Measurements from ENCODE around the gene MPND.

Gene MPND

GRCh38 chr19:4376991-4377781, 33.8 kb downstream of the MPND start:
- peak overlapping the region; percentile 23 for H3K27ac ChIP-seq (ENCODE audit: low read depth, low read length)
- H3K9me3 ChIP-seq (ENCODE audit: control insufficient read depth in 5 of 5, low read length in 5 of 5), result no peaks in the 10 kb centered on the region
- peaks cover 32 to 83% (median 81%) of the 10 kb centered on the region in 5 donors for H3K4me1 ChIP-seq (ENCODE audit: control insufficient read depth in 5 of 5, insufficient read depth in 5 of 5, low read length in 5 of 5)
- H3K36me3 ChIP-seq (ENCODE audit: control insufficient read depth in 5 of 5, insufficient read depth in 5 of 5, low read length in 5 of 5), result peaks cover 0 to 16% (median 0%) of the 10 kb centered on the region in 5 donors
- H3K27me3 ChIP-seq (ENCODE audit: control insufficient read depth in 5 of 5, insufficient read depth in 4 of 5, low read length in 5 of 5), result no peaks in the 10 kb centered on the region
- no peak overlapping the region for H3K4me3 ChIP-seq (ENCODE audit: low read depth in 1 of 5, low read length in 5 of 5)
- H3K9ac ChIP-seq (ENCODE audit: low read length in 5 of 5), result no peak overlapping the region

DNA sequence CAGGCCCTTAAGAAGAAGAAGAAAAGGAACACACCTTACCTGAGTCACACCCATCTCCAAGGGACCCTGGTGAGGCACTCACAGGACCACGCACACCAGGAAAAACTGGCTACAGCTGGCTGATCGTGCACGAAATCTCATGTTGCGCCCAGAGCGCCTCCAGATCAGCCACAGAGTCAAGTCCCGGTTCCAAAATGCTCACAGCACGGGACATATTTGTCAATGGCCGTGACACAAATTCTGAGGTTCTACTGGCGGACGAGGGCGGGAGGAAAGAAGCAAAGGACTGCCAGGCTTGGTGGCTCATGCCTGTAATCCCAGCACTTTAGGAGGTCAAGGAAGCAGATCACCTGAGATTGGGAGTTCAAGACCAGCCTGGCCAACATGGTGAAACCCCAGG, 35.5 kb downstream of the MPND start:
- Histone ChIP-seq H3K27me3 (ENCODE audit: control insufficient read depth in 5 of 5, insufficient read depth in 4 of 5, low read length in 5 of 5) (no peaks in the 10 kb centered on the region), H3K4me3 (ENCODE audit: low read depth in 1 of 5, low read length in 5 of 5) (no peak overlapping the region), H3K9me3 (ENCODE audit: control insufficient read depth in 5 of 5, low read length in 5 of 5) (no peaks in the 10 kb centered on the region), H3K36me3 (ENCODE audit: control insufficient read depth in 5 of 5, insufficient read depth in 5 of 5, low read length in 5 of 5) (peaks cover 0 to 20% (median 5%) of the 10 kb centered on the region in 5 donors), H3K27ac (ENCODE audit: low read depth, low read length) (no peak overlapping the region), H3K9ac (ENCODE audit: low read length in 5 of 5) (no peak overlapping the region), H3K4me1 (ENCODE audit: control insufficient read depth in 5 of 5, insufficient read depth in 5 of 5, low read length in 5 of 5) (peaks cover 24 to 69% (median 64%) of the 10 kb centered on the region in 5 donors)

DNA sequence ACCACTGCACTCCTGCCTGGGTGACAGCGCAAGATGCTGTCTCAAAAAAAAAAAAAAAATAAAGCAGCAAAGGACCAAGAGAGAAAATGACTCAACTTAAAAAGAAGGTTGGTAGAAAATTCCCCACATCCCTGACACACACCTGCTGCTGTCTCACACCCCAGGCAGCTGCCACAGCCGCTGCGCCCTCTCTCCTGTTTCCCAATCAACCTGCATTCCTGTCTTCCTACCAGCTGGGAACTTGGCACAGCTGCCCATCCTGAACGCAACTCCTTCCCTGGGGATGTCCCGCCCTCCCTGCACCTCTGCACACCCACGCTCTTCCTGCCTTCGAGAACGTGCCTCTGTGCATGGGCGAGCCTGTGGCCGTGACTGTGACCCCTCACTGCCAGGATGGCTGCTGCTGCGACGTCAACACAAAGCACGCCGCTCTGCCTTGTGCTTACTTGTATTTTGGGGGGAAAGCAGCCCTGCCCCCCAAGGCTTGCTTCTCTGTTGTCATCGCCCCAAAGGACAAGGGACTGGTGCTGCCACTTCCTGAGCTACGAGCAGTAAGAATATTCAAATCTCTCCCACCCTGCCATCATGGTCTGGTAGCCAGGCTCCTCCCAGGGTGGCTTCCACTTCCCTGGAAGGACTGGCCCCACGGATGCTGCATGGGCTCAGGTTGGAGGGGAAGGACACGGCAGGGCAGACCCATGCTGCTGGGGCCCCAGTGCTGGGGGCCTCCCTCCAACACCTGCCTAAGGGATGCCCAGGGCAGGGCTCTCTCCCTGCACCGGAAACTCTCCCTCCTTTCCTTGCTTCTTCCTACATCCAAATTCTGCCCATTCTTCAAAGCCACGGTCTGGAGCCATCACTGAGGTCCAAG, 36.3 kb downstream of the MPND start:
- Histone ChIP-seq H3K4me1 (ENCODE audit: control insufficient read depth in 5 of 5, insufficient read depth in 5 of 5, low read length in 5 of 5) (peaks cover 19 to 69% (median 57%) of the 10 kb centered on the region in 5 donors), H3K36me3 (ENCODE audit: control insufficient read depth in 5 of 5, insufficient read depth in 5 of 5, low read length in 5 of 5) (peaks cover 0 to 27% (median 12%) of the 10 kb centered on the region in 5 donors)

GRCh38 chr19:4380254-4380727, 36.9 kb downstream of the MPND start:
- Histone ChIP-seq H3K36me3 (ENCODE audit: control insufficient read depth in 5 of 5, insufficient read depth in 5 of 5, low read length in 5 of 5) (peaks cover 0 to 30% (median 14%) of the 10 kb centered on the region in 5 donors), H3K9me3 (ENCODE audit: control insufficient read depth in 5 of 5, low read length in 5 of 5) (no peaks in the 10 kb centered on the region), H3K27me3 (ENCODE audit: control insufficient read depth in 5 of 5, insufficient read depth in 4 of 5, low read length in 5 of 5) (no peaks in the 10 kb centered on the region), H3K27ac (ENCODE audit: low read depth, low read length) (peak overlapping the region; percentile 48), H3K9ac (ENCODE audit: low read length in 5 of 5) (peak overlapping the region in 2 of 5 donors; percentile 32 to 43), H3K4me1 (ENCODE audit: control insufficient read depth in 5 of 5, insufficient read depth in 5 of 5, low read length in 5 of 5) (peaks cover 15 to 69% (median 50%) of the 10 kb centered on the region in 5 donors), H3K4me3 (ENCODE audit: low read depth in 1 of 5, low read length in 5 of 5) (peak overlapping the region in 2 of 5 donors; percentile 1 to 39)

More for the DNA sequence above, 36.3 kb downstream of the MPND start:
- Histone ChIP-seq H3K4me3 (ENCODE audit: low read depth in 1 of 5, low read length in 5 of 5) (peak overlapping the region in 2 of 5 donors; percentile 1 to 39), H3K9ac (ENCODE audit: low read length in 5 of 5) (peak overlapping the region in 2 of 5 donors; percentile 19 to 43), H3K27ac (ENCODE audit: low read depth, low read length) (peak overlapping the region; percentile 48), H3K27me3 (ENCODE audit: control insufficient read depth in 5 of 5, insufficient read depth in 4 of 5, low read length in 5 of 5) (no peaks in the 10 kb centered on the region), H3K9me3 (ENCODE audit: control insufficient read depth in 5 of 5, low read length in 5 of 5) (no peaks in the 10 kb centered on the region)

- Histone ChIP-seq H3K27me3 (ENCODE audit: control insufficient read depth in 5 of 5, insufficient read depth in 4 of 5, low read length in 5 of 5) (no peaks in the 10 kb centered on the region), H3K4me3 (ENCODE audit: low read depth in 1 of 5, low read length in 5 of 5) (no peak overlapping the region), H3K9me3 (ENCODE audit: control insufficient read depth in 5 of 5, low read length in 5 of 5) (no peaks in the 10 kb centered on the region), H3K4me1 (ENCODE audit: control insufficient read depth in 5 of 5, insufficient read depth in 5 of 5, low read length in 5 of 5) (peaks cover 14 to 71% (median 37%) of the 10 kb centered on the region in 5 donors), H3K36me3 (ENCODE audit: control insufficient read depth in 5 of 5, insufficient read depth in 5 of 5, low read length in 5 of 5) (peaks cover 0 to 22% (median 19%) of the 10 kb centered on the region in 5 donors), H3K27ac (ENCODE audit: low read depth, low read length) (no peak overlapping the region), H3K9ac (ENCODE audit: low read length in 5 of 5) (no peak overlapping the region)
Measured at GRCh38 chr19:4385291-4386040, 42.1 kb downstream of the MPND start.

- Histone ChIP-seq H3K9ac (ENCODE audit: low read length in 5 of 5) (no peak overlapping the region), H3K36me3 (ENCODE audit: control insufficient read depth in 5 of 5, insufficient read depth in 5 of 5, low read length in 5 of 5) (peaks cover 0 to 22% (median 19%) of the 10 kb centered on the region in 5 donors), H3K4me1 (ENCODE audit: control insufficient read depth in 5 of 5, insufficient read depth in 5 of 5, low read length in 5 of 5) (peaks cover 20 to 71% (median 37%) of the 10 kb centered on the region in 5 donors), H3K27ac (ENCODE audit: low read depth, low read length) (no peak overlapping the region), H3K9me3 (ENCODE audit: control insufficient read depth in 5 of 5, low read length in 5 of 5) (no peaks in the 10 kb centered on the region), H3K4me3 (ENCODE audit: low read depth in 1 of 5, low read length in 5 of 5) (no peak overlapping the region), H3K27me3 (ENCODE audit: control insufficient read depth in 5 of 5, insufficient read depth in 4 of 5, low read length in 5 of 5) (no peaks in the 10 kb centered on the region)
Measured at GRCh38 chr19:4386041-4386782, 42.9 kb downstream of the MPND start.

- H3K36me3 ChIP-seq (ENCODE audit: control insufficient read depth in 5 of 5, insufficient read depth in 5 of 5, low read length in 5 of 5), result peaks cover 0 to 20% (median 17%) of the 10 kb centered on the region in 5 donors
- peaks cover 31 to 88% (median 55%) of the 10 kb centered on the region in 5 donors for H3K4me1 ChIP-seq (ENCODE audit: control insufficient read depth in 5 of 5, insufficient read depth in 5 of 5, low read length in 5 of 5)
- H3K9ac ChIP-seq (ENCODE audit: low read length in 5 of 5), result peak overlapping the region in 1 of 5 donors; percentile 63
- H3K4me3 ChIP-seq (ENCODE audit: low read depth in 1 of 5, low read length in 5 of 5), result peak overlapping the region in 1 of 5 donors; percentile 14
- H3K27me3 ChIP-seq (ENCODE audit: control insufficient read depth in 5 of 5, insufficient read depth in 4 of 5, low read length in 5 of 5), result no peaks in the 10 kb centered on the region
- peak overlapping the region; percentile 46 for H3K27ac ChIP-seq (ENCODE audit: low read depth, low read length)
- no peaks in the 10 kb centered on the region for H3K9me3 ChIP-seq (ENCODE audit: control insufficient read depth in 5 of 5, low read length in 5 of 5)
Measured at GRCh38 chr19:4388337-4389063, 45.1 kb downstream of the MPND start.

GRCh38 chr19:4389064-4389375, 45.7 kb downstream of the MPND start:
- no peaks in the 10 kb centered on the region for H3K27me3 ChIP-seq (ENCODE audit: control insufficient read depth in 5 of 5, insufficient read depth in 4 of 5, low read length in 5 of 5)
- H3K9me3 ChIP-seq (ENCODE audit: control insufficient read depth in 5 of 5, low read length in 5 of 5), result no peaks in the 10 kb centered on the region
- H3K4me1 ChIP-seq (ENCODE audit: control insufficient read depth in 5 of 5, insufficient read depth in 5 of 5, low read length in 5 of 5), result peaks cover 31 to 86% (median 58%) of the 10 kb centered on the region in 5 donors
- H3K4me3 ChIP-seq (ENCODE audit: low read depth in 1 of 5, low read length in 5 of 5), result no peak overlapping the region
- H3K9ac ChIP-seq (ENCODE audit: low read length in 5 of 5), result peak overlapping the region in 1 of 5 donors; percentile 63
- H3K36me3 ChIP-seq (ENCODE audit: control insufficient read depth in 5 of 5, insufficient read depth in 5 of 5, low read length in 5 of 5), result peaks cover 0 to 16% (median 12%) of the 10 kb centered on the region in 5 donors
- peak overlapping the region; percentile 46 for H3K27ac ChIP-seq (ENCODE audit: low read depth, low read length)

Measured in subcutaneous abdominal adipose tissue (tissue), 5 donors.